K562 (cell line): ENCODE data around the gene NR6A1. TPM values are rescaled to one million over a fixed set of nuclear protein-coding genes. Genes with fewer than 3 reads are reported as not detected.
A peak's percentile ranks its signal among the peaks of the same experiment; 100 is the strongest.

Experiments used
- ADNP ChIP-seq: fragments of 200-800 bp; sonication (Bioruptor generic); IDR thresholded peaks from 2 replicates; pipeline ENCODE4 v1.6.1; 2016; ENCODE audit warnings: missing genetic modification characterization, missing compliant biosample characterization
- BCOR ChIP-seq: fragments of 450-650 bp; IDR thresholded peaks from 2 replicates; pipeline ENCODE4 v1.6.1; 2016
- C11orf30 ChIP-seq: fragments of 450-650 bp; IDR thresholded peaks from 2 replicates; pipeline ENCODE4 v1.6.1; 2016; ENCODE audit warnings: low read depth, mild to moderate bottlenecking
- CAMTA2 ChIP-seq: fragments of 250-450 bp; sonication (Bioruptor Pico); conservative IDR thresholded peaks from 2 replicates; pipeline ENCODE4 v1.5.1; 2022
- CBFA2T2 ChIP-seq: fragments of 450-650 bp; conservative IDR thresholded peaks from 2 replicates; pipeline ENCODE4 v1.6.1; 2017; ENCODE audit warnings: mild to moderate bottlenecking
- CTBP1 ChIP-seq: fragments of 450-650 bp; IDR thresholded peaks from 2 replicates; pipeline ENCODE4 v1.6.1; 2016; ENCODE audit warnings: borderline replicate concordance
- EHMT2 ChIP-seq: fragments of 450-650 bp; IDR thresholded peaks from 2 replicates; pipeline ENCODE4 v1.6.1; 2018; ENCODE audit warnings: antibody characterized with exemption
- ETS2 ChIP-seq: IDR thresholded peaks from 2 replicates; pipeline ENCODE4 v1.6.1; 2016; ENCODE audit warnings: borderline replicate concordance, missing genetic modification characterization, mild to moderate bottlenecking, moderate library complexity, missing compliant biosample characterization; ENCODE audit not compliant: poor library complexity, severe bottlenecking
- FIP1L1 ChIP-seq: fragments of 200-400 bp; formaldehyde crosslinking; IDR thresholded peaks from 2 replicates; pipeline ENCODE4 v1.6.1; 2018; ENCODE audit warnings: mild to moderate bottlenecking, low read depth, low read length; ENCODE audit not compliant: poor library complexity, severe bottlenecking
- HNRNPL ChIP-seq: fragments of 200-400 bp; formaldehyde crosslinking; IDR thresholded peaks from 2 replicates; pipeline ENCODE4 v1.6.1; 2017; ENCODE audit warnings: low read depth, mild to moderate bottlenecking, low read length
- KLF1 ChIP-seq: fragments of 450-650 bp; IDR thresholded peaks from 2 replicates; pipeline ENCODE4 v1.6.1; 2016; ENCODE audit warnings: missing genetic modification characterization, missing compliant biosample characterization
- MCM3 ChIP-seq: fragments of 450-650 bp; IDR thresholded peaks from 2 replicates; pipeline ENCODE4 v1.6.1; 2016
- MCM7 ChIP-seq, 2 experiments: fragments of 450-650 bp; IDR thresholded peaks; 2 replicates each; pipeline ENCODE4 v1.6.1; 2016 to 2018
- PML ChIP-seq: IDR thresholded peaks from 2 replicates; pipeline ENCODE4 v1.6.1; 2012; ENCODE audit warnings: low read length, inconsistent platforms
- RCOR1 ChIP-seq, 2 experiments: IDR thresholded peaks; 2 replicates each; pipeline ENCODE4 v1.6.1; 2012; ENCODE audit warnings: low read depth in 2 of 2, low read length in 2 of 2, borderline replicate concordance in 1 of 2, improper control_type of control experiment in 1 of 2
- RUNX1 ChIP-seq: sonication (generic); IDR thresholded peaks from 2 replicates; pipeline ENCODE4 v1.6.1; 2016; ENCODE audit warnings: antibody characterized with exemption, low read depth
- TCF7L2 ChIP-seq: fragments of 150-350 bp; IDR thresholded peaks from 2 replicates; pipeline ENCODE4 v1.6.1; 2016; ENCODE audit warnings: low read depth, mild to moderate bottlenecking, low read length, moderate library complexity
- ZNF75A ChIP-seq: fragments of 450-650 bp; formaldehyde crosslinking; IDR thresholded peaks from 2 replicates; pipeline ENCODE4 v1.4.0; 2020; ENCODE audit warnings: mild to moderate bottlenecking
- polyA plus RNA-seq, 8 experiments: library from polyadenylated mRNA; depleted of rRNA in 4 of 8; stranded (reverse) in 5 of 8; unstranded in 3 of 8; fragments of >200 nt; fragmentation: Nextera tagmentation in 2 of 8; fragmentation: Illumina TruSeq in 1 of 8; extraction: Ambion mirVana in 2 of 8; extraction: Trizol in 1 of 8; gene quantifications; 2 replicates each; pipeline versions ENCODE4 v1.2.1 to v1.2.3, GENCODE V29; 2011 to 2014; ENCODE audit warnings: inconsistent platforms in 1 of 8, missing spikeins in 1 of 8
- total RNA-seq, 7 experiments: library from RNA; depleted of rRNA in 6 of 7; stranded (reverse); fragments of >200 nt in 6 of 7; fragmentation: Illumina TruSeq in 2 of 7; extraction: Trizol in 2 of 7; gene quantifications; 2 replicates each; pipeline versions ENCODE4 v1.2.1 to v1.2.3, GENCODE V29; 2011 to 2021; ENCODE audit warnings: low replicate concordance in 1 of 7
- TF ChIP-seq, protein P1 (sequence below): fragments of 450-650 bp; IDR thresholded peaks from 2 replicates; pipeline ENCODE4 v1.7.0; 2016; ENCODE audit warnings: borderline replicate concordance
- TF ChIP-seq, protein P2 (sequence below), 2 experiments: fragments of 450-650 bp in 1 of 2; sonication (generic) in 1 of 2; formaldehyde crosslinking in 1 of 2; IDR thresholded peaks in 1 of 2; conservative IDR thresholded peaks in 1 of 2; 2 replicates each; pipeline versions ENCODE4 v1.6.1 to v1.8.1; 2016 to 2023; ENCODE audit warnings: mild to moderate bottlenecking in 2 of 2, moderate library complexity in 2 of 2, inconsistent platforms in 1 of 2, missing genetic modification reagents in 1 of 2
- TF ChIP-seq, protein P3 (sequence below): IDR thresholded peaks from 2 replicates; pipeline ENCODE4 v1.6.1; 2014; ENCODE audit warnings: antibody characterized with exemption
- TF ChIP-seq, protein P4 (sequence below): fragments of 450-650 bp; formaldehyde crosslinking; IDR thresholded peaks from 2 replicates; pipeline ENCODE4 v1.4.0; 2020; ENCODE audit warnings: mild to moderate bottlenecking, mixed read lengths
- TF ChIP-seq, protein P5 (sequence below): sonication (generic); formaldehyde crosslinking; IDR thresholded peaks from 2 replicates; pipeline ENCODE4 v1.9.0; 2022; ENCODE audit warnings: mild to moderate bottlenecking, missing genetic modification reagents

Gene NR6A1
- total and polyA plus RNA-seq, 9 of the 15 experiments (the other 6 are each of a cell fraction or from before 2014, with no cell fraction given), result 9.7 to 55.4 (median 28.3) TPM

DNA sequence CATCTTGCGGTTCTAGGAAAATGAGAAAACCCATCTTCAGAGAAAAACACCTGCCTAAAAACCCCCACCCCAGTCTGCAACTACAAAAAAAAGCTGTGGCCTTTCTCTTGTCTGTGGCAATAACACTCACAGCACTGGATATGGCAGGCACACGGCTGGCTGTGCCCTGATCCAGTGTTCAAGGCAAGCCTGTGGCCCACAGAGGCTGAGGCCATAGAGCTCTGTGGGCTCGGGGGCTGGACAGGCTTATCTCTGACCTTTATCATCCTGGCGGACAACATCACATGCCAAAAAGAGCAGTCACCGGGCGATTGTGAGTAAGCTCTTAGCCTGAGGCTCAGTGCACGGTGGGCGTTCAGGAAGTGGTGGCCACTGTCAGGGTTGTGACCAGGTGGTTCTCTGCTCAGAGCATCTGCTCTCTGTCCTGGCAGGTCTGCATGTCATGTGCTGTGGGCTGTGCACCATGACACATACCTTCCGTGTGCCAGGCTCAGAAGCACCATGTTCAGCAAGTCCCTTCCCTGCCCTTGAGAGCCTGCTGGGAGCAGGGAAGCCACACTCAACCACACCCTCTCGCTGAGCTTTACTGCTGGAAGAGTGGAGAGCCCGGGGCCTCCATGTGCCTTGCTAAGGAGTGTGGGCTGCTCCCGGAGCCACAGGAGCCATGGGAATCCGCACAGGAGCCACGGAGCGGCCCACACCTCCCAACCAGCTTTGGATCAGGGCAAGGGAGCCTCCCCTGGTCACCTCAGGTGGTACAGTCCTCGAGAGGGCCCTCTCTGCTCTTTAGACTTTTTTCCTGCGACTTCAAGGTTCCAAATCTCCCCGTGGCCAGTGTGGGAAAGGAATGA is 47.5 kb upstream of the NR6A1 start (continued):
- TF ChIP-seq, protein P1, sequence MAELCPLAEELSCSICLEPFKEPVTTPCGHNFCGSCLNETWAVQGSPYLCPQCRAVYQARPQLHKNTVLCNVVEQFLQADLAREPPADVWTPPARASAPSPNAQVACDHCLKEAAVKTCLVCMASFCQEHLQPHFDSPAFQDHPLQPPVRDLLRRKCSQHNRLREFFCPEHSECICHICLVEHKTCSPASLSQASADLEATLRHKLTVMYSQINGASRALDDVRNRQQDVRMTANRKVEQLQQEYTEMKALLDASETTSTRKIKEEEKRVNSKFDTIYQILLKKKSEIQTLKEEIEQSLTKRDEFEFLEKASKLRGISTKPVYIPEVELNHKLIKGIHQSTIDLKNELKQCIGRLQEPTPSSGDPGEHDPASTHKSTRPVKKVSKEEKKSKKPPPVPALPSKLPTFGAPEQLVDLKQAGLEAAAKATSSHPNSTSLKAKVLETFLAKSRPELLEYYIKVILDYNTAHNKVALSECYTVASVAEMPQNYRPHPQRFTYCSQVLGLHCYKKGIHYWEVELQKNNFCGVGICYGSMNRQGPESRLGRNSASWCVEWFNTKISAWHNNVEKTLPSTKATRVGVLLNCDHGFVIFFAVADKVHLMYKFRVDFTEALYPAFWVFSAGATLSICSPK, result no peak
- no peak for TF ChIP-seq FIP1L1
- TF ChIP-seq CAMTA2 (CRISPR knock-in tag), result no peak
- no peak for TF ChIP-seq KLF1 (tag)
- TF ChIP-seq EHMT2, result no peak
- TF ChIP-seq, protein P2, sequence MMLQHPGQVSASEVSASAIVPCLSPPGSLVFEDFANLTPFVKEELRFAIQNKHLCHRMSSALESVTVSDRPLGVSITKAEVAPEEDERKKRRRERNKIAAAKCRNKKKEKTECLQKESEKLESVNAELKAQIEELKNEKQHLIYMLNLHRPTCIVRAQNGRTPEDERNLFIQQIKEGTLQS (IDR thresholded peaks at IDR 0.05), result peak; percentile 63
- TF ChIP-seq, protein P2 (CRISPR knock-in tag; conservative IDR thresholded peaks at IDR 0.05), result no peak
- TF ChIP-seq TCF7L2, result 0 out of 2 replicates have a peak, but pooled peaks have one; percentile 22
- no peak for TF ChIP-seq BCOR
- TF ChIP-seq MCM7 (IDR thresholded peaks at IDR 0.05), result no peak
- no peak for TF ChIP-seq ADNP (tag)
- TF ChIP-seq, protein P3, sequence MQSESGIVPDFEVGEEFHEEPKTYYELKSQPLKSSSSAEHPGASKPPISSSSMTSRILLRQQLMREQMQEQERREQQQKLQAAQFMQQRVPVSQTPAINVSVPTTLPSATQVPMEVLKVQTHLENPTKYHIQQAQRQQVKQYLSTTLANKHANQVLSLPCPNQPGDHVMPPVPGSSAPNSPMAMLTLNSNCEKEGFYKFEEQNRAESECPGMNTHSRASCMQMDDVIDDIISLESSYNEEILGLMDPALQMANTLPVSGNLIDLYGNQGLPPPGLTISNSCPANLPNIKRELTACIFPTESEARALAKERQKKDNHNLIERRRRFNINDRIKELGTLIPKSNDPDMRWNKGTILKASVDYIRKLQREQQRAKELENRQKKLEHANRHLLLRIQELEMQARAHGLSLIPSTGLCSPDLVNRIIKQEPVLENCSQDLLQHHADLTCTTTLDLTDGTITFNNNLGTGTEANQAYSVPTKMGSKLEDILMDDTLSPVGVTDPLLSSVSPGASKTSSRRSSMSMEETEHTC, result peak; percentile 87
- TF ChIP-seq, protein P4, sequence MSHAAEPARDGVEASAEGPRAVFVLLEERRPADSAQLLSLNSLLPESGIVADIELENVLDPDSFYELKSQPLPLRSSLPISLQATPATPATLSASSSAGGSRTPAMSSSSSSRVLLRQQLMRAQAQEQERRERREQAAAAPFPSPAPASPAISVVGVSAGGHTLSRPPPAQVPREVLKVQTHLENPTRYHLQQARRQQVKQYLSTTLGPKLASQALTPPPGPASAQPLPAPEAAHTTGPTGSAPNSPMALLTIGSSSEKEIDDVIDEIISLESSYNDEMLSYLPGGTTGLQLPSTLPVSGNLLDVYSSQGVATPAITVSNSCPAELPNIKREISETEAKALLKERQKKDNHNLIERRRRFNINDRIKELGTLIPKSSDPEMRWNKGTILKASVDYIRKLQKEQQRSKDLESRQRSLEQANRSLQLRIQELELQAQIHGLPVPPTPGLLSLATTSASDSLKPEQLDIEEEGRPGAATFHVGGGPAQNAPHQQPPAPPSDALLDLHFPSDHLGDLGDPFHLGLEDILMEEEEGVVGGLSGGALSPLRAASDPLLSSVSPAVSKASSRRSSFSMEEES (CRISPR knock-in tag), result no peak
- TF ChIP-seq, protein P5, sequence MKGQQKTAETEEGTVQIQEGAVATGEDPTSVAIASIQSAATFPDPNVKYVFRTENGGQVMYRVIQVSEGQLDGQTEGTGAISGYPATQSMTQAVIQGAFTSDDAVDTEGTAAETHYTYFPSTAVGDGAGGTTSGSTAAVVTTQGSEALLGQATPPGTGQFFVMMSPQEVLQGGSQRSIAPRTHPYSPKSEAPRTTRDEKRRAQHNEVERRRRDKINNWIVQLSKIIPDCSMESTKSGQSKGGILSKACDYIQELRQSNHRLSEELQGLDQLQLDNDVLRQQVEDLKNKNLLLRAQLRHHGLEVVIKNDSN, result peak; percentile 15; the same call in 1 of the 2 replicates
- no peak for TF ChIP-seq MCM3
- TF ChIP-seq RCOR1 (IDR thresholded peaks at IDR 0.05; ENCODE audit: borderline replicate concordance in 1 of 2, low read depth in 2 of 2, low read length in 2 of 2), result peak in 1 of 2 experiments; percentile 41; a peak in 1 of 4 replicates
- TF ChIP-seq CBFA2T2, result 0 out of 2 replicates have a peak, but pooled peaks have one; percentile 6
- no peak for TF ChIP-seq HNRNPL
- no peak for TF ChIP-seq PML
- TF ChIP-seq ETS2 (tag), result no peak
- TF ChIP-seq C11orf30, result no peak
- TF ChIP-seq CTBP1, result peak; percentile 87; the same call in 1 of the 2 replicates
- no peak for TF ChIP-seq ZNF75A (CRISPR knock-in tag)
- no peak for TF ChIP-seq RUNX1
